GM10266 (cell line): Measurements from ENCODE around the gene AGBL5.

Experiments used
- DNase-seq: peaks from one replicate; pipeline ENCODE4 v3.0.0; 2012; ENCODE audit errors: extremely low spot score
- TF ChIP-seq, protein P1 (sequence below): IDR thresholded peaks from 2 replicates; pipeline ENCODE4 v1.5.1; 2012; ENCODE audit warnings: mild to moderate bottlenecking, low read depth; ENCODE audit not compliant: control insufficient read depth, insufficient read depth; ENCODE audit errors: missing control alignments

The AGBL5 gene

DNA sequence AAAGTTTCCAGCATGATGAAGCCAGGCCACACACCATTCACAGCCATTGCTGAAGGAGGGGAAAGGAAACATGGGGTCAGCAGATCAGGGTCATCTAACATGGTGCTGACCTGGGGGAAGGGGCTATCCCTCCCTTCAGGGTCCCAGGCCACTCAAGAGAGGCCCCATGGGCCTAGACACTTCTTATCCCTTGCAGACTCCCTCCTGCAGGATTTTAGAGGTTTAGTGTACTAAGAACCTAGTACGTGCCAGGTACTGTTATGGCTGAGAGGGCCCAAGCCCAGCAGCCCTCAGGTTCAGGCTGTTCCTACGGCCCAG is 43.9 kb downstream of the AGBL5 start:
- DNase-seq, result no peak
- TF ChIP-seq, protein P1, sequence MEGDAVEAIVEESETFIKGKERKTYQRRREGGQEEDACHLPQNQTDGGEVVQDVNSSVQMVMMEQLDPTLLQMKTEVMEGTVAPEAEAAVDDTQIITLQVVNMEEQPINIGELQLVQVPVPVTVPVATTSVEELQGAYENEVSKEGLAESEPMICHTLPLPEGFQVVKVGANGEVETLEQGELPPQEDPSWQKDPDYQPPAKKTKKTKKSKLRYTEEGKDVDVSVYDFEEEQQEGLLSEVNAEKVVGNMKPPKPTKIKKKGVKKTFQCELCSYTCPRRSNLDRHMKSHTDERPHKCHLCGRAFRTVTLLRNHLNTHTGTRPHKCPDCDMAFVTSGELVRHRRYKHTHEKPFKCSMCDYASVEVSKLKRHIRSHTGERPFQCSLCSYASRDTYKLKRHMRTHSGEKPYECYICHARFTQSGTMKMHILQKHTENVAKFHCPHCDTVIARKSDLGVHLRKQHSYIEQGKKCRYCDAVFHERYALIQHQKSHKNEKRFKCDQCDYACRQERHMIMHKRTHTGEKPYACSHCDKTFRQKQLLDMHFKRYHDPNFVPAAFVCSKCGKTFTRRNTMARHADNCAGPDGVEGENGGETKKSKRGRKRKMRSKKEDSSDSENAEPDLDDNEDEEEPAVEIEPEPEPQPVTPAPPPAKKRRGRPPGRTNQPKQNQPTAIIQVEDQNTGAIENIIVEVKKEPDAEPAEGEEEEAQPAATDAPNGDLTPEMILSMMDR, result no peak

DNA sequence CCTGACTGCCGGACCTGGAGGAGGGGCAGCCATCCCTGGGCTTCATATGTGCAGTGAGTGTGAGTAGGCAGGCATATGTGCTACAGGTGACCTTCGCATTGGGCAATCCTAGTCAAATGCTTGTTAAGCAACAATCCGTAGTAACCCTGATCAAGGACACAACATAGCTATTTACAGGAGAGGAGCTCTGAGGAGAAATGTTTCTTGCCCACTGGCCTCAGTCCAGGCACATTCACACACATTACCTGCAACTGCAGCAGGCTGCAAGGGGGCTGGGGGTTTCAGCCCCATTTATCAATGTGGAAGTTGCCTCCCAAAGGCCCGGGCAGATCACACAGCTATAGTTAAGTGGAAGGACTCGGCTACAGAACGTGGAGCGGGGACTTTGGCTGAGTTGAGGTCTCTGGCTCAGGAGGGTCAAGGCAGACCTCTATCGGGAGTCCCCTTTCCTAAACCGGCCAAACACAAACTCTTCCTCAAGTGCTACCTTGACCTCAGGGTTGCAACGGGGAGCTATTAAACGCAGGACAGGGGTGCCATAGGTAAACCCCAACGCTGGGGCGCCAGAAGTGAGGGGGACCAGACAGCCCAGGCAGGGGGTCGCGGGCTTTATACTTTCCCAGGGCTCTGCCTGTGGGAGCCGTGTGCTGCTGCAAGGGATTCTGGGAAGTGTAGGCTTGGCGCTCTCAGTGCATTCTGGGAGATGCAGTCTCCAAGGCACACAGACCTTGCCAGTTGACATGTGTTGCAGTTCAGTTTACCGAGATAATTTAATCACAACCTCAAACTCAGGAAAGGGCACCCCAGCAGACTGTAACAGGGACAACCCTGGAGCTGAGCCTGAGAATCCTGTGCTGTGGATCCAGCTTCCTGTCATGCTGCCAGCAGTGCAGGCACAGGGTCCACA is 44.5 kb downstream of the AGBL5 start:
- DNase-seq, result peak; percentile 81
- TF ChIP-seq, protein P1, result no peak

DNA sequence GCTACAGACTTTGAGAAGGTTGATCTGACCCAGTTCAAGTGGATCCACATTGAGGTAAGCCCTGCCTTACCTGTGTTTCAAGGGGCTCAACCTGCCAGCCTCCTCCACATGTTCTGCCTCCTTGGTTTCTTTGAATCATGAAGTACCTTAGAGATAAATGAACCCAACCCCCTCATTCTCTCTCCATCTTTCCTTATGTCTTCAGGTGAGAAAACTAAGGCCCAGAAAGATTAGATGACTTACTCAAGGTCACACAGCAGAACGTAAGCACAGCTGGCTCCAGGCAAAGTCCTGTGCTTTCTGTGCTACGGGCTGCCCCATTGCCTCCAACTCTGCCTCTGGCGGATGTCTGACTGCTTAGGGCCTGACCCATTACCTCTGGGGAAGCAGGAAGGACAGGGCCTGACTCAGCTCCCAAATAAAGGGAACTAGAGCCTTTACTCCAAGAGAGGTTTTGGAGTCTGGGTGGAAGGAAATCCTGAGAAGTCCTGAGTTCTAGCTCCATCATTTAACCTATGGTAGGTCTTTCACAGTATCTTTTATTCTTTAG is 45.4 kb downstream of the AGBL5 start:
- DNase-seq, result no peak
- TF ChIP-seq, protein P1, result no peak

DNA sequence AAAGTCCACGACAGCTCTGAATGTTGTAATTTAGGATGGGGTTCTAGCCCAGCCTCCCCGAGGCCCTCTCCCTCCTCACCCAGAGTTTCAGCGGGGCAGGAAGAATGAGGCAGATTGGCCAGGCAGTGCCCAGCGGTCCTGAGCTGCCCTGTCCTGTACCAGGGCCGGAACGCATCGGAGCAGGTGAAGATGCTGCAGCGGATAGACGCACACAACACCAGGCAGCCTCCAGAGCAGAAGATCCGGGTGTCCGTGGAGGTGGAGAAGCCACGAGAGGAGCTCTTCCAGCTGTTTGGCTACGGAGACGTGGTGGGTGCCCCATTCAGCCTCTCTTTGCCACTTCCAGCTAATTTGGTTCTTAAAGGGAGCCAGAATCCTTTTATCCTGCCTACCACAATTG is 45.9 kb downstream of the AGBL5 start:
- TF ChIP-seq, protein P1, result no peak
- no peak for DNase-seq

DNA sequence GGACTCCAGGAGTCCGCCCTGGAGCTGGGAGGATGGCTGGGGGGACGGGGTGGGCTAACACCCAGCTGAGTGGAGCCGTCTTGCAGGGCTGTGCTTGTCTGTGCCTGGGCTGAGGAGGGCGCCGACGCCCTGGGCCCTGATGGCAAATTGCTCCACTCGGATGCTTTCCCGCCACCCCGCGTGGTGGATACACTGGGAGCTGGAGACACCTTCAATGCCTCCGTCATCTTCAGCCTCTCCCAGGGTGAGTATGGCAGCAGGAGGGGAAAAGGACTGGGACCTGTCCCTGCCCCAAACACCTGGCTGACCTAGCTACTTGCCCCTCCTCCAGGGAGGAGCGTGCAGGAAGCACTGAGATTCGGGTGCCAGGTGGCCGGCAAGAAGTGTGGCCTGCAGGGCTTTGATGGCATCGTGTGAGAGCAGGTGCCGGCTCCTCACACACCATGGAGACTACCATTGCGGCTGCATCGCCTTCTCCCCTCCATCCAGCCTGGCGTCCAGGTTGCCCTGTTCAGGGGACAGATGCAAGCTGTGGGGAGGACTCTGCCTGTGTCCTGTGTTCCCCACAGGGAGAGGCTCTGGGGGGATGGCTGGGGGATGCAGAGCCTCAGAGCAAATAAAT is 48.0 kb downstream of the AGBL5 start:
- TF ChIP-seq, protein P1, result no peak
- DNase-seq, result no peak

DNA sequence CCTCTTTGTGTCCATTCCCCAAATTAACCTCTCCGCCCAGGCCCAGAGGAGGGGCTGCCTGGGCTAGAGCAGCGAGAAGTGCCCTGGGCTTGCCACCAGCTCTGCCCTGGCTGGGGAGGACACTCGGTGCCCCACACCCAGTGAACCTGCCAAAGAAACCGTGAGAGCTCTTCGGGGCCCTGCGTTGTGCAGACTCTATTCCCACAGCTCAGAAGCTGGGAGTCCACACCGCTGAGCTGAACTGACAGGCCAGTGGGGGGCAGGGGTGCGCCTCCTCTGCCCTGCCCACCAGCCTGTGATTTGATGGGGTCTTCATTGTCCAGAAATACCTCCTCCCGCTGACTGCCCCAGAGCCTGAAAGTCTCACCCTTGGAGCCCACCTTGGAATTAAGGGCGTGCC is 48.6 kb downstream of the AGBL5 start:
- TF ChIP-seq, protein P1, result no peak
- no peak for DNase-seq

DNA sequence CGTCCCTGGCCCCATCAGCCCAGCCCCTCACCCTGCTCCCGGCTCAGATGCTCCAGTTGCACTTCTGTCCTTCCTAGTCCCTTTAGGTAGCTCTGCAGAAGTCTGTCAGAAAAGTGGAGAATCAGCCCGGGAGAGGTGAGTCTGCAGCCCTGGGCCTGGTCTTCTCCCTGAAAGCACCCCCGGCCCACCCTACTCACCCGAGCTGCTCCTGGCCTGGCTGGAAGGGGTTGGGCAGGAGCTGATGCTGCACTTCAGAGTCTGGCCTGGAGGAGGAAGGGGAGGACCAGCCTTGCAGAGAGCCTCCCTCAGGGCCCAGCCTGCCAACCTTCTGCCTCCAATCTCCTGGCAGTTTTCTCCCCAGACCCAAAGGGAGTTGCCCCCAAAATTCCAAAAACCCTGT is 50.9 kb downstream of the AGBL5 start:
- no peak for DNase-seq

More for the DNA sequence above, 50.9 kb downstream of the AGBL5 start:
- TF ChIP-seq, protein P1, result peak; percentile 9
